Activated CD4-positive, alpha-beta T cell treated with anti-CD3 and anti-CD28 coated beads for 1 hour (primary cell): ENCODE results near the gene ASAP2.

Experiments used
- DNase-seq: peaks from one replicate; pipeline ENCODE4 v3.0.0-alpha.2; 2020

ASAP2 gene

GRCh38 chr2:9205963-9206948 is at the start of gene ASAP2:
Gene ASAP2, plus strand, starts transcription at chr2:9206812. Its CDS starts 293 bp downstream, at chr2:9207105.
- no peak for DNase-seq

DNA sequence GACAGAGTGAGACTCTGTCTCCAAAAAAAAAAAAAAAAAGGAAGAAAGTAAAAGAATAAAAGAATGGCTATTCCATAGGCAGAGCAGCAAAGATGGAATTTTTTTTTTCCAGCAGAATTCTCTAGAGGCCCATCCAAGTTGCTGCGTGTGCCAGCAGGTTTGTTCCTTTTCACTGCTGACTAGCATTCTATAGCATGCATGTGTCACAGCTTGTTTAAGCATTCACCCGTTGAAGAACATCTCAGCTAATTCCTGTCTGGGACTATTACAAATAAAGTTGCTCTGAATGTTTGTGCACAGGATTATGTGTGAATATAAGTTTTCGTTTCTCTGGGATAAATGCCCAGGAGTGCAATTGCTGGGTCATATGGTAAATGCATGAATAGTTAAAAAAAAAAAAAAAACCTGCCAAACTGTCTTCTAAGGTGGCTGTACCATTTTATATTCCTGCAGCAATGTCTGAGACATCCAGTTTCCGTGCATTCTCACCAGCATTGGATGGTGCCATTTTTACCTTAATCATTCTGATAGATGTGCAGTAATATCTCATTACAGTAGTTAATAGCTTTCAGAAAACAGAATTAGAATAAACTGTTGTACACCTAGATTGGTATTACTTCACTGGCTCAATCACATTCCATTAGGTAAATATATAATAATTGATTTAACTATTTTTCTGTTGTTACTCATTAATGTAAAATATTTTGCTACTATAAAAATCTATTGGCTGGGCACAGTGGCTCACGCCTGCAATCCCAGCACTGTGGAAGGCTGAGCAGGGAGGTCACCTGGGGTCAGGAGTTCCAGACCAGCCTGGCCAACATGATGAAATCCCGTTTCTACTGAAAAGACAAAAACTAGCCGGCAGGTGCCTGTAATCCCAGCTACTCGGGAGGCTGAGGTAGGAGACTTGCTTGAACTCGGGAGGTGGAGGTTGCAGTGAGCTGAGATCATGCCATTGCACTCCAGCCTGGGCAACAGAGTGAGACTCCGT is 47.5 kb upstream of the ASAP2 start:
- DNase-seq, result no peak

GRCh38 chr2:9160732-9161131 is 45.9 kb upstream of the ASAP2 start:
- no peak for DNase-seq

GRCh38 chr2:9162841-9163240 is 43.8 kb upstream of the ASAP2 start:
- DNase-seq, result no peak

DNA sequence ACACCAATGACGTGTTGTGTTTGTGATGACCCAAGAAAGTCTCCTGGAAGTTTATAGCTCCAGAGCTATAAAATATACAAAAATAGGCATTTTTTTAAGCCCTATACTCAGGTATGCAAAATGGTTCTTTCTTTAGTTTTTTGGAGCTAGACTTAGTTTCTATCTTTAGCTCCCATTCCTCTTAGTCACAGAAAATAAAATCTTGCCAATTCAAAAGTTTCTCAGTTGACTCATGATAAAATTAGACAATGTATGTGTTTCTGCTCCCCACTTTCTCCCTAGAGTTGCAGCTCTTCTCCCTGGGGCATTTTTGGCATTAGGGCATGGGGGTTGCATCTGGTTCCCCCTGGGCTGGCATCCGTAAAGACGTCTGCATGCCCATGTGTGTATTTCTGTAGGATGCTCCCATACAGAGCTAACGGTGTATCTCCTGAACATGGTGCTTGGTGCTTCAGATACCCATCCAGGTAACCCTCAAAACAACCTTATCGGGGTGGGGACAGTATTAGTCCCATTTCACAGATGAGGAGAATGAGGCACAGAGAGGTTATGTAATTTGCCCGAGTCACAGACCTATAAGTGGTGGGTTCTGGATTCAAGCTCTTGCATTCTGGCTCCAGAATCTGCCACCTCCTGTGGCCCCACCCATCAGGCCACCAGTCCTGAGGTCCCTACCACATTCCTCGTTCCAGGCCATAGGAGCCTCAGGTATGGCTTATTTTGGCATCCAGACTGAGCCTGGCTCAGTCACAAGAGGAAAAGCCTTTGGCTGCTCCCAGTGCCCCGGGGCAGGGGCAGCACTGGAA is 43.1 kb upstream of the ASAP2 start:
- no peak for DNase-seq

DNA sequence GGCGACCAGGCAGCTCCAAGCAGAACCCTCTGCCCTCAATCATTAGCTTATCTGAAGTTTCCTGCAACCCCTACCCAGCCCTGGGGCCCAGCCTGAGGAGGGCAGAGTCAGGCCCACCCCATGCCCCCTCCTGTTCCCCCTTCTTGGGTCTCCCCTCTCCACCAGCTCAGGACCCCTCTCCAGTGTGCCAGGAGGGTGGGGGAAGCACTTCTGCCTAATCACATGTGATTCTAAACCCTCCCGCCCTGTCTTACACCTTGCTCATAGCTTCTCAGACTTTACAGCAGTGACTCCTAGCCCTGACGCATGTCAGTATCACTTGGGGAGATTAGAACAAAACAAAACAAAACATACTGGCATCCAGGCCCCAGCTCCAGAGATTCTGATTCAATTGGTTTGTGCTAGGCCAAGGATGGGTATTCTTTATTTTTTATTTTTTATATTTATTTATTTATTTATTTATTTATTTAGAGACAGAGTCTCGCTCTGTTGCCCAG is 42.5 kb upstream of the ASAP2 start:
- DNase-seq, result no peak

GRCh38 chr2:9165625-9166024 is 41.0 kb upstream of the ASAP2 start:
- no peak for DNase-seq

DNA sequence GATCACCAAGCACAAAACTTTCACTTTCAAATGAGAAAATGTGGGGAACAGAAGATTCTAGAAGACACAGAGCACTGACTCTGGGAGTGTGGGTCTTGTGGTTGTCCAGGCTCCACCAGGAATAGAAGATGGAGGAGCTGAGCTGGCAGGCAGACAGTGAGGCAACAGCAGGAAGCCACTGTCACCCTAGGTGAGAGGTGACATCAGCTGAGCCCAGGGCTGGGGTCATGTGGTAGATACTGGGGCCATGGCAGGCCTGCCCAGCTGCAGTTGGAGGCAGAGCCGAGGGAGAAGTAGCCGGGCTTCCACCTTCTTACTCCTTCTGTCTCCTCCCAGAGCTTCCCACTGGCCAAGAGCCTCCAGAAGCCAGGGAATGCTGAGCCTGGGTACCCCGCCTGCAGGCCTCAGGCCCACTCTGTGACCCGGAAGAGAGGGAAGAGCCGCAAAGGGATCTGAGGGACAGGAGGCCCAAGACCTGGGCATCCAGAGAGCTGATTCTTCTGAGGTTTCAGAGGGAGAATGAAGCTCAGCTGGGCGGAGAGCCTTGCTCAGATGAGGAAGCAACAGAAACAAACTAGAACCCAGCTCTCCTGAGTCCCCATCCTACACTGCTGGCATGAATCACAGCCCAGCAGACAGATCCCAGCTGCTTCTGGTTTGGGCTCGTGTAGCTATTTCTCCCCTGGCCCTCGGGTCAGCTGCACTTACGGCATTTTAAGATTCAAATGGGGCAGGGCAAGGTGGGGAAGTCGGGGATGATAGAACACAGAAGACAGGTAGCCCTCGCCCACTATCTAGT is 39.8 kb upstream of the ASAP2 start:
- no peak for DNase-seq

- DNase-seq, result no peak
These were observed 38.6 kb upstream of the ASAP2 start for GRCh38 chr2:9167718-9168657.

- no peak for DNase-seq
These were observed 37.8 kb upstream of the ASAP2 start for GRCh38 chr2:9168821-9169221.

- DNase-seq, result no peak
These were observed 37.1 kb upstream of the ASAP2 start for GRCh38 chr2:9169349-9170107.

GRCh38 chr2:9170458-9171130 is 36.0 kb upstream of the ASAP2 start:
- no peak for DNase-seq

DNA sequence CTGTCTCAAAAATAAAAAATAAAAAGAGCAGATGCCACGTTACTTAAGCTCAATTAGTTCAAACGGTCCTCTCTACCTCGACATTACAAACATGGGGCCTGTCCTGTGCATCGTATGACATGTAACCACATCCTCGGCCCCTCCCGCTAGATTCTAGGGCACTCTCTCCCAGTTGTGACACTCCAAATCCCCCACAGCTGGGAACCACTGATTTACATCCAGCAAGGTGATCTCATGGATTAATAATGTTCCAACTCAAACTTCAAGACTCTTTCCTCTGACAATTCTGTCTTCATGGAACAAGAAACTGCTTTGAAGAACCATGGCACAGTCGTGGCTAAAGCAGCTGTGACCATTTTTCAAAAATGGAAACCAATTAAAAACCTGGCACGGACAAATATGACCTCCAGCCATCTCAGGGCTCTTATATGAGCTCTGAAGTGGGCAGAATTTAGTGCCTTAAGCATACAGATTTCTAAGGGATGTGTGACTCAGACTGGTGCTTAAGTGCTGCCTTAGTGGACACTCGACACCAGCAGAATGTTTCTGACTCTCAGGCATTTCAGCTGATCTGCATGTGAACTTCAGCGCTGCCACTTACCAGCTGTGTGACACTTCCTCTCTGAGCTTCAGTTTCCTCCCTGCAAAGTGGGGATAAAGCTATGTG is 31.7 kb upstream of the ASAP2 start:
- no peak for DNase-seq

DNA sequence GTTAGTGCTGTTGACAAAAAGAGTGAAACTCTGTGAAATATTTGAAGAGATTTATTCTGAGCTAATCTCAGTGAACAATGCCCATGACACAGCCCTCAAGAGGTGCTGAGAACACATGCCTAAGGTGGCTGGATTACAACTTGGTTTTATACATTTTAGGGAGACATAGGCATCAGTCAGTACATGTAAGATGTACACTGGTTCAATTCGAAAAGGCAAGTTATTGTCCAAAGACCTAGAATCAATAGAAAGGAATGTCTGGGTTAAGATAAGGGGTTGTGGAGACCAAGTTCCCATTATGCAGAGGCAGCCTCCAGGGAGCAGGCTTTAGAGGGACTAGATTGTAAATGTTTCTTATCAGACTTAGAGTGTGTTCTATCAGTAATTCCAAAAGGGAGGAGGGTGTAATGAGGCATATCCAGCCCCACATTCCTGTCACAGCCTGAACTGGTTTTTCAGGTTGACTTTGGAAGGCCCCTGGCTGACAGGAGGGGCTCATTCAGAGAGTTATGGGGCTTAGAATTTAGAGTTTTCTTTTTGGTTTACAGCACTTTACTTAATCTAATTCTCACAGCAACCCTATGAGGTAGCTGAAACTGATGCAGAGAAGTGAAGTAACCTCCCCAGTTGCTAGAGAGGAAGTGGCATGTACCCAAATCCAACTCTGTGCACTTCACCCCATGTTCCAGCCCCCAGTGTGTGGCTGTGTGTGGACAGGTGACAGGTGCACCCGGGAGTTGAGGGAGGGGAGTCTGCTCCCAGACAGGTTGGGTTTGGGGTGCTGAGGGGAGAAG is 28.3 kb upstream of the ASAP2 start:
- no peak for DNase-seq

DNA sequence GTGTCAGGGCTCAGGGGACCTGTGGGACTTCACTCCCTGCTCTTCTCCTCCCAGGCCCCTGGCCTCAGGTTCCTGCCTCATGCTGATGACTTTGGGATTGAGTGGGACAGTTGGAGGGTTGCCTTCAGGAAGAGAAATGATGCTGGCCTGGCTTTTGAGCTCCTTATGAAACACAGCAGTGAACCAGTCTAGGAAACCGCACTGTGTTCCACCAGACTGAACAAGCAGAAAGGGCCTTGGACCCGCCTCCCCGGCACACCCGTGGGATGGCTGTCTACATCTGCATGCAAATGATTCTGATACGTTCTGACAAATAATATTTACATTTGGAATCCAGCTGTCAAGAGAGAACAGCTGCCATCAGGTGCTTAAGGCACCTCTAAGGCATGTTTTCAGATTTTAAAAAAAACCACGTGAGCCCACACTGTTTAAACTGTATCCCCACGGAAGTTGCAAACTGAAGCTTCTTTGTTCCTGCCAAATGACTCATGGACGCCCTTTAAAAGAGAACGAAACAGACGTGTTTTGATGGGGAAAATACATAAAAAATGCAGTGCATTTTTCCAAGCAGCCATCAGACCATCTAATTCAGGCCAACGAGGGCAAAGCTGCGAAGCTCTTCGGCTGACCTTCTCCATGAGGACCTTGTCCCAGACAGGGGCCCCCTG is 27.6 kb upstream of the ASAP2 start:
- no peak for DNase-seq

GRCh38 chr2:9179572-9180201 is 26.9 kb upstream of the ASAP2 start:
- DNase-seq, result no peak
